Midbrain (tissue), 1 donor: ENCODE measurements around the gene CEP250.
A peak's percentile ranks its signal among the peaks of the same experiment; 100 is the strongest.
"Not testable (repeated sequence)": the region's sequence is repeated elsewhere in the genome, so short reads cannot be mapped to it uniquely, and the experiment has no call there.

Experiments
- DNase-seq: peaks from one replicate; lab custom pipeline; 2025; lab: John Stamatoyannopoulos, UW

The CEP250 gene

GRCh38 chr20:35454881-35455609 is at the start of gene CEP250:
CEP250 (plus strand) TSS chr20:35455598; CDS start chr20:35462368, 6,770 bp downstream.
- peak; percentile 93 for DNase-seq

GRCh38 chr20:35405775-35406174 is 49.6 kb upstream of the CEP250 start:
- no peak for DNase-seq

- DNase-seq: no peak
These were observed 47.1 kb upstream of the CEP250 start for GRCh38 chr20:35408270-35408669.

GRCh38 chr20:35409542-35409941 is 45.9 kb upstream of the CEP250 start:
- no peak for DNase-seq

- DNase-seq: no peak
These were observed 44.8 kb upstream of the CEP250 start for GRCh38 chr20:35410613-35411012.

- DNase-seq: no peak
These were observed 34.1 kb upstream of the CEP250 start for GRCh38 chr20:35421322-35421721.

- DNase-seq: no peak
These were observed 23.6 kb upstream of the CEP250 start for GRCh38 chr20:35431621-35432429.

GRCh38 chr20:35432430-35432735 is 23.0 kb upstream of the CEP250 start:
- no peak for DNase-seq

- DNase-seq: no peak
These were observed 22.1 kb upstream of the CEP250 start for GRCh38 chr20:35433337-35433736.

GRCh38 chr20:35434085-35435005 is 21.1 kb upstream of the CEP250 start:
- DNase-seq: no peak

GRCh38 chr20:35436177-35436573 is 19.2 kb upstream of the CEP250 start:
- no peak for DNase-seq

- no peak for DNase-seq
These were observed 17.8 kb upstream of the CEP250 start for GRCh38 chr20:35437599-35437998.

GRCh38 chr20:35443003-35443402 is 12.4 kb upstream of the CEP250 start:
- no peak for DNase-seq

GRCh38 chr20:35444226-35444625 is 11.2 kb upstream of the CEP250 start:
- no peak for DNase-seq

GRCh38 chr20:35446356-35447078 is 8.9 kb upstream of the CEP250 start:
- DNase-seq: no peak

GRCh38 chr20:35447082-35447789 is 8.2 kb upstream of the CEP250 start:
- peak; percentile 83 for DNase-seq

GRCh38 chr20:35448788-35449373 is 6.5 kb upstream of the CEP250 start:
- DNase-seq: no peak

- DNase-seq: not testable (repeated sequence)
These were observed 5.5 kb upstream of the CEP250 start for GRCh38 chr20:35449855-35450254.

GRCh38 chr20:35451295-35451694 is 4.1 kb upstream of the CEP250 start:
- DNase-seq: no peak

- DNase-seq: no peak
These were observed 1.8 kb upstream of the CEP250 start for GRCh38 chr20:35453647-35454046.

- not testable (repeated sequence) for DNase-seq
These were observed 1.3 kb downstream of the CEP250 start for GRCh38 chr20:35456700-35457099.
